ENCODE data around the gene BCAS3. TPM values are rescaled to one million over a fixed set of nuclear protein-coding genes. Genes with fewer than 3 reads are reported as not detected.
A peak's percentile ranks its signal among the peaks of the same experiment; 100 is the strongest.

BCAS3 gene
- total RNA-seq, 2 donors from 2014 or later = 12.0 to 15.6 TPM

GRCh38 chr17:61124562-61124961, 446.9 kb downstream of the BCAS3 start:
- H3K27me3 ChIP-seq = no peaks in the 10 kb centered on the region
- H3K27ac ChIP-seq = no peak overlapping the region
- no peak for TF ChIP-seq CTCF (IDR thresholded peaks at IDR 0.05)
- H3K4me1 ChIP-seq = peaks cover 0 to 13% of the 10 kb centered on the region in 2 donors
- no peak overlapping the region for H3K4me3 ChIP-seq
- no peaks in the 10 kb centered on the region for H3K9me3 ChIP-seq
- H3K36me3 ChIP-seq = no peaks in the 10 kb centered on the region
- DNase-seq (ENCODE audit: low spot score) = no peak

- peaks cover 0 to 14% of the 10 kb centered on the region in 2 donors for H3K4me1 ChIP-seq
- DNase-seq (ENCODE audit: low spot score) = no peak
- H3K36me3 ChIP-seq = no peaks in the 10 kb centered on the region
- no peaks in the 10 kb centered on the region for H3K9me3 ChIP-seq
- peak overlapping the region in 1 of 2 donors; percentile 8 for H3K27ac ChIP-seq
- TF ChIP-seq CTCF (IDR thresholded peaks at IDR 0.05) = no peak
- H3K4me3 ChIP-seq = no peak overlapping the region
- H3K27me3 ChIP-seq = no peaks in the 10 kb centered on the region
Observed at GRCh38 chr17:61126473-61127249, 449.0 kb downstream of the BCAS3 start.

- Histone ChIP-seq H3K4me1 (peaks cover 0 to 14% of the 10 kb centered on the region in 2 donors), H3K36me3 (no peaks in the 10 kb centered on the region), H3K9me3 (no peaks in the 10 kb centered on the region), H3K4me3 (no peak overlapping the region), H3K27me3 (no peaks in the 10 kb centered on the region), H3K27ac (peak overlapping the region in 1 of 2 donors; percentile 8)
- no peak for DNase-seq (ENCODE audit: low spot score)
- TF ChIP-seq CTCF (IDR thresholded peaks at IDR 0.05) = no peak
Observed at GRCh38 chr17:61127960-61128359, 450.3 kb downstream of the BCAS3 start.

- peak overlapping the region; percentile 4 to 26 for H3K27ac ChIP-seq
Observed at GRCh38 chr17:61128661-61129115, 451.0 kb downstream of the BCAS3 start.

More at GRCh38 chr17:61128661-61129115, 451.0 kb downstream of the BCAS3 start:
- Histone ChIP-seq H3K4me3 (no peak overlapping the region), H3K27me3 (no peaks in the 10 kb centered on the region), H3K36me3 (no peaks in the 10 kb centered on the region), H3K9me3 (no peaks in the 10 kb centered on the region), H3K4me1 (peaks cover 0 to 14% of the 10 kb centered on the region in 2 donors)
- no peak for TF ChIP-seq CTCF (IDR thresholded peaks at IDR 0.05)
- no peak for DNase-seq (ENCODE audit: low spot score)
